ENCODE results near the gene CASZ1.

- no peak for TF ChIP-seq CTCF (IDR thresholded peaks at IDR 0.05)
- TF ChIP-seq POLR2A (IDR thresholded peaks at IDR 0.05), result no peak
Measured at GRCh38 chr1:10676963-10677362, 119.5 kb downstream of the CASZ1 start.

All from thyroid gland (tissue), 4 donors.